C4-2B (cell line): Measurements from ENCODE around the gene PRIM2.
"Not testable (repeated sequence)": the region's sequence is repeated elsewhere in the genome, so short reads cannot be mapped to it uniquely, and the experiment has no call there.

Experiments used
- CTCF ChIP-seq: fragments of 450-650 bp; conservative IDR thresholded peaks from 2 replicates; pipeline ENCODE4 v1.5.1; 2017; ENCODE audit warnings: mild to moderate bottlenecking
- ZFX ChIP-seq: fragments of 450-650 bp; IDR thresholded peaks from 2 replicates; pipeline ENCODE4 v1.6.1; 2017

GRCh38 chr6:57358319-57358718, 40.9 kb downstream of the PRIM2 start:
- TF ChIP-seq CTCF, ZFX: not testable (repeated sequence)
